RPMI7951 (cell line): Measurements from ENCODE around the gene ALAS1. TPM values are rescaled to one million over a fixed set of nuclear protein-coding genes. Genes with fewer than 3 reads are reported as not detected.
A peak's percentile ranks its signal among the peaks of the same experiment; 100 is the strongest.

ENCODE experiments used
- DNase-seq: peaks from one replicate; pipeline ENCODE4 v3.0.0-alpha.2; 2012; ENCODE audit warnings: low read depth
- total RNA-seq: library from RNA; depleted of rRNA; stranded (reverse); fragments of >200 nt; shearing (Covaris generic); gene quantifications from 2 replicates; pipeline ENCODE4 v1.2.3, GENCODE V29; 2014

The ALAS1 gene
- total RNA-seq, 1 experiment from 2014 or later: 37.6 TPM

DNA sequence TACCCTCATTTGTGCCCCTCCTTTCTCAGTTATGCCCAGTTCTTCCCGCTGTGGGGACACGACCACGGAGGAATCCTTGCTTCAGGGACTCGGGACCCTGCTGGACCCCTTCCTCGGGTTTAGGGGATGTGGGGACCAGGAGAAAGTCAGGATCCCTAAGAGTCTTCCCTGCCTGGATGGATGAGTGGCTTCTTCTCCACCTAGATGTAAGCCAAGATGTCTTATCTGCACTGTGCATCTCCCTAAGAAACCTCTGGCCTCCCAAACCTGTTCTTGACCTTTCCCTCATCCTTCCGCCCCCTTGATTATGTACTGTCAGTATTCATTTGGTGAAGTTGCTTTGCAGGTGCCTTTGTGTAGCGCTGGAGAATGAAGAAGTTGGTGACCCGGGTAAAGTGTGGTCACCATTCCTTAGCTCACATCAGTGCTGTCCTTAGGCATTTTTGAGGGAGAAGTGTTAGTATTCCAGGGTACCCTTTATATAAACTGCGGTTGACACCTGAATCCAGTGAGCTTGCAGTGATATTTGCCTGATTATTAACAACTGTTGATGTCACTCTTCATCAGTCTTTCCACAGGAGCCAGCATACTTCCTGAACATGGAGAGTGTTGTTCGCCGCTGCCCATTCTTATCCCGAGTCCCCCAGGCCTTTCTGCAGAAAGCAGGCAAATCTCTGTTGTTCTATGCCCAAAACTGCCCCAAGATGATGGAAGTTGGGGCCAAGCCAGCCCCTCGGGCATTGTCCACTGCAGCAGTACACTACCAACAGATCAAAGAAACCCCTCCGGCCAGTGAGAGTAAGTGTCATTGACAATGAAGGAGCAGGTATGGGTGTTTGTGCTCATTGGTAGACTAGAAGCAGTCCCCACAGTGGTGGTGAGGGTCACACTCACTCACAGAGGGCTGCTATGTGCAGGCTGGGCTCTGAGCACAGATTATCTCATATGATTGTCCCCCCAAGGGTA is 966 bp downstream of the ALAS1 start:
- DNase-seq: no peak

DNA sequence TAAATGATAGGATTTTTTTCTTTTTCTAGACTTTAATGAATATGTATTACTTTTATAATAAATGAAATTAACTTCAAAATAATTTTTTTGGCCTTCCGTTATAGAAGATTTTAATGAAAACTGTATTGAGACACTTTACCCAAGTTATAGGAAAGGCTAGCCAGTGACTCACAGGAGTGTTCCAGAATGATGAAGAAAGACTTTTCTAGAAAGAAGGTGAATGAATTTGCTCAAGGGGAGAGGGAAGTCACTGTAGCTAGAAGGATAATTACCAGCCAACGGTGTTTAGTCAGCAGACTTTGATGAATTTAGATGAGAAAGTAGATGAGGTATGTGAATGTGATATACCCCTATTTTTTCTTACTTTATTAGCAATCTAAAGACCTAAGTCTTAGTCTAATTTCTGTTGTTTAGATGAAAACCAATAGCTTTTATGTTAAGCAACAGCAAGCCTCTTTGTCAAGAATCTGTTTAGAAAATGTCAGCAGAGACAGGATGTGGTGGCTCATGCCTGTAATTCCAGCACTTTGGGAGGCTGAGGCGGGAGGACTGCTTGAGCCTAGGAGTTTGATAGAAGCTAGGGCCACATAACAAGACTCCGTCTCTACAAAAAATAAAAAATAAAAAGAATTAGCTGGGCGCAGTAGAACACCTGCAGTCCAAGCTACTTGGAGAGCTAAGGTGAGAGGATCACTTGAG is 3.2 kb downstream of the ALAS1 start:
- no peak for DNase-seq

DNA sequence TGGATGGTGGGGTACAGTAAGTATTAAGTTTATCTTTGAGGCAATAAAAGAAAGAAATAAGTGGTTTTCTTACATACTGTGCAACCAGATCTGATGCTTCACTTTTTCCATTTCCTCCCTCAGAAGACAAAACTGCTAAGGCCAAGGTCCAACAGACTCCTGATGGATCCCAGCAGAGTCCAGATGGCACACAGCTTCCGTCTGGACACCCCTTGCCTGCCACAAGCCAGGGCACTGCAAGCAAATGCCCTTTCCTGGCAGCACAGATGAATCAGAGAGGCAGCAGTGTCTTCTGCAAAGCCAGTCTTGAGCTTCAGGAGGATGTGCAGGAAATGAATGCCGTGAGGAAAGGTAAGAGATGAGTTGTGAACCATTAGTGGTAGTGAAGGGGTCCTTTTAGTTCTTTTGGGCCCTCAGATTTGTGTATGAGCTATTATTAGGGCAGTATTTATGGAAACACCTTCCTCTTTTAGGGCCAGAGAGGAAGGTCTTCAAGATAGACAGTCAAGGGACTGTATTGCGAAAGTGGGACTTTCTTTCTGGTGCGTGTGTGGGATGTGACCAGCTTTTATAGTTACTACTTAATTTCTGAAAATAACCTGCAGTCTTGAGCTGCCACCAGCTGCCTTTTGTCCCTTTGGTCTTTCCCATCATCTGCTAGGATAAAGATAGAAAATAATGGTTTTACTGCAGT is 4.6 kb downstream of the ALAS1 start:
- no peak for DNase-seq

DNA sequence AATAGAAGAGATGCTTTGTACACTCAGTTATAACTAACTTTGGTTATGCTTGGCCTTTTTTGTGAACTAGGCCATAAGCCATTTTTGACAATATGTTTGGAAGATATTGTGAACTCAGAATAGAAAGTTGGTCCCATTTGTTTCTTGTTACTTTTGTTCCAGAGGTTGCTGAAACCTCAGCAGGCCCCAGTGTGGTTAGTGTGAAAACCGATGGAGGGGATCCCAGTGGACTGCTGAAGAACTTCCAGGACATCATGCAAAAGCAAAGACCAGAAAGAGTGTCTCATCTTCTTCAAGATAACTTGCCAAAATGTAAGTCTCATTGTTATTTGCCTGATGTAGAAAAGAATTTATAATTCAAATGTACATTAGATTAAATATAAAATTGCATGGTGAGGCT is 5.7 kb downstream of the ALAS1 start:
- DNase-seq: no peak

DNA sequence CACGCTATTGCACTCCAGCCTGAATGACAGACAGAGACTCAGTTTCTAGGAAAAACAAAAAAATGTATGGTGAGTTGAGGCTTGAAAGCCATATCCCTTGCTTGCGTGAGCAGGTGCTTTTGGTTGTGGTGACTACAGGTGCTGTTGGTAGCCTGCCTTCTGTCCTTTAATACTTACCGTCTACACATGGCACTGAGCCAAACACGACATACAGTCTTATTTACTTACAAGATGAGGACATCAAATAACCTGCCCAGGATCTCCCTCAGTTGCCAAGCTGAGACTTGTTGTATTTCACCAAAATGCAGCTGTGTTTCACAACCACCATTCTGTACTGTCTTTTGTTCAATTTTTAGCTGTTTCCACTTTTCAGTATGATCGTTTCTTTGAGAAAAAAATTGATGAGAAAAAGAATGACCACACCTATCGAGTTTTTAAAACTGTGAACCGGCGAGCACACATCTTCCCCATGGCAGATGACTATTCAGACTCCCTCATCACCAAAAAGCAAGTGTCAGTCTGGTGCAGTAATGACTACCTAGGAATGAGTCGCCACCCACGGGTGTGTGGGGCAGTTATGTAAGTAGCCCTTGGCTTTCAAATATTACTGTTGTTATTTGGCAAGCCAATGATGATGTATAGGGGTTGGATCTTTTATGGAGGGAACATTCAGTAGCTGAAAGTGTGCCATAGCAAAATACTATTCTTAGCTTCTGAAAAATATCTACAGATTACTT is 6.5 kb downstream of the ALAS1 start:
- no peak for DNase-seq

DNA sequence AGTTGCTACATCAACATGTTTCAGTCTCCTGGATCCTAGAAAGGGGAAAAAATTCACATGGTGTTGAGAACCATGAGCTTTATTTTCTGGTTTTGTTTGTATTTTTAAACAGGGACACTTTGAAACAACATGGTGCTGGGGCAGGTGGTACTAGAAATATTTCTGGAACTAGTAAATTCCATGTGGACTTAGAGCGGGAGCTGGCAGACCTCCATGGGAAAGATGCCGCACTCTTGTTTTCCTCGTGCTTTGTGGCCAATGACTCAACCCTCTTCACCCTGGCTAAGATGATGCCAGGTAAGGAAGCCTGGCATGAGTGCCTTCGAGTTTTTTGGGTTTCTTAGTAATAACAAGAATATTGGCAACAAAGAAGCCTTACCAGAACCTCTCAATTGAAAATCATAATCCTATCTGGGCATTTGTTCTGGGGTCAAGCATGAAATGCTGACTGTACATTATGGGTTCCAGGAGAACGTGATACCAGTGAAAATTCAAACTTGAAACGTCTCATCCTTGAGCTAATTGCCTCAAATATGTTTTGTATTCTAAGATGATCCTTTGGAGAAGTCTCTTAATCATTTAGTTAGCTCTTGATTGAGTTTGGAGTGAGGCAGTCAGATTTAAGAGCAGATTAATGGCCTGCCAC is 7.9 kb downstream of the ALAS1 start:
- DNase-seq: peak; percentile 51

DNA sequence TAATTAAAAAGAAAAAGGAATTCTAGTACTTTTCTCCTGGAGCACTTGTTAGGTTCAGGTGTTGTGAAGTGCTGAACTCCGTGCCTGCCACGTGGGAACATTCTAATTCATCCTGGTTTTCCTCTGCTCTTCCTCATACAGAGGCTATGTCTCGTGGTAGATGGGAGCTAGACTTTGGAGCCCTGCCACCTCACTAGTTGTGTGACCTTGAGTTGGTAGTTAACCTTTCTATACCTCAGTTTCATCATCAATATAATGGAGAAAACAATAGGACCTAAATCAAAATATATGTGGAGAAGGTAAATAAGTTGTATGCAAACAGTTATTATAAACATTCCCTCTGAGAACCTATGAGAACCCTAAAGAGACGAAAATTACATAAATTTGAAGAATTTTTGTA is 10.6 kb downstream of the ALAS1 start:
- DNase-seq: no peak

DNA sequence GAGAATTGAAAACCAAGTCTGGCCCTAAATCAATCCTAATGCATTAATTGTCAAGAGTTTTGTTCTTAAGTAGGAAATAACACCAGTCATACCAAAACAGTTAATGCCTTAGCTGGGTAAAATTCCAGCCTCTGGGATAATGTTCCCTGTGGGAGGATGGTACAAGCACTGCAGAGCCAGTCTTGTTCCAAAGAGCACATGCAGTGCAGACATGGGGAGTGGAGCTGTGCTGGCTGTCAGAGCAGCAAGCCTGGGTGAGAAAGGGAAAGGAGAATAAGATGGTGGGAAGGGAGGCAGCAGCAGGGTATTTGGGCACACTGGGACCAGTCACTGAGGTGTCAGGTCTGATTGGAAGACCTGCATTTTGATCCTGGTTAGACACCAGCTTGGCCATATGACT is 12.1 kb downstream of the ALAS1 start:
- DNase-seq: no peak

DNA sequence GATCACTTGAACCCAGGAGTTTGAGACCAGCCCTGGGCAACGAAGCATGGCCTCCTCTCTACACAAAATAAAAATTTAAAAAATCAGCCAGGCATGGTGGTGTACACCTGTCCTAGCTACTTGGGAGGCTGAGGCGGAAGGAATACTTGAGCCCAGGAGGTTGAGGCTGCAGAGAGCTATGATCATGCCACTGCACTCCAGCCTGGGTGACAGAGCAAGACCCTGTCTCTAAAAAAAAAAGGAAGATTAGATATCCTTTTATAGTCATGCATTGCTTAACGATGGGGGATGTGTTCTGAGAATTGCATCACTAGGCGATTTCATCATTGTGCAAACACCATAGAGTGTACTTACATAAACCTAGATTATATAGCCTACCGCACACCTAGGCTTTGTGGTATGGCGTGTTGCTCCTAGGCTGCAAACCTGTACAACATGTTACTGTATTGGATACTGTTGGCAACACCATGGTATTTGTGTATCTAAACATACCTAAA is 12.6 kb downstream of the ALAS1 start:
- DNase-seq: no peak

DNA sequence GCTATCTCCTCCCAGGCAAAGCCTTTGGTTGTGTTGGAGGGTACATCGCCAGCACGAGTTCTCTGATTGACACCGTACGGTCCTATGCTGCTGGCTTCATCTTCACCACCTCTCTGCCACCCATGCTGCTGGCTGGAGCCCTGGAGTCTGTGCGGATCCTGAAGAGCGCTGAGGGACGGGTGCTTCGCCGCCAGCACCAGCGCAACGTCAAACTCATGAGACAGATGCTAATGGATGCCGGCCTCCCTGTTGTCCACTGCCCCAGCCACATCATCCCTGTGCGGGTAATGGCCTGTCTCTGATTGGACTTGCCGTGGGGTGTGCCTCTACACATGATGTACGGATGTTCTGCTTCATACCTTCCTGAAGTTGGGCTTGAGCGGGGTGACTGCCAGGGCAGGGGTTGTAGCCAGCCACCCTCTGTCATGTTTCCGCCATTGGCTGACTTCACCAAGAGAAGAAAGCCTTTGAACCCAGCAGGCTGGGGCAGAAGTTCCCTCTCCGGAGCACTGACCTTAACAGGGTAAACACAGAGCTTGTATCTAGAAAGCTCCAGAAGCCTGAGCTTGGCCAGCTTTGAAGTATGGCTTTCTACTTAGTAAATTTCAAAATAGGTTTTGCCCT is 13.4 kb downstream of the ALAS1 start:
- no peak for DNase-seq

DNA sequence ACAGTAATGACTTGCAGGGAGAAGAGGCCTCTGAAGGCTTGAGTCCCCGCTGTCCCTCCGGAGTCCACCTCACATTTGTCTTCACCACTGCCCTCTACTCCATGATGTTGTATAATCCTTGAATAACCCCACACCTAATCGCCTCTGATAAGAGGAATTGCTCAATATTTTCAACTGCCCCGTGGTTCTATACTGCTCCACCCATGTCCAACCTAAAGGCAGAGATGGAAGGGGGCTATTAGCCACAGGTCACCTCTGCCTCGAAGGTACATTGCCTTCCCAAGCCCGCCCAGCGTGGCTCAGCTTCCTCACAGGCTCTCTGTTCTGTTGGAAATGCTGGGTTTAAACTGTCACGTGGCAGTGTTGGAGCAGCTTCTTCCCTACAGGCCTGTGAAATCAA is 15.0 kb downstream of the ALAS1 start:
- DNase-seq: no peak

DNA sequence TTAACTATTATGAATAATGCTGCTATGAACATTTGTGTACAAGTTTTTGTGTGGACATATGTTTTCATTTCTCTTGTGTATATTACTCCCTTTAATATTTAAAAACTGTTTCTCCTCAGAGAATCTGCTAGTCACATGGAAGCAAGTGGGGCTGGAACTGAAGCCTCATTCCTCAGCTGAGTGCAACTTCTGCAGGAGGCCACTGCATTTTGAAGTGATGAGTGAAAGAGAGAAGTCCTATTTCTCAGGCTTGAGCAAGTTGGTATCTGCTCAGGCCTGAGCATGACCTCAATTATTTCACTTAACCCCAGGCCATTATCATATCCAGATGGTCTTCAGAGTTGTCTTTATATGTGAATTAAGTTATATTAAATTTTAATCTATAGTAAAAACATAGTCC is 15.9 kb downstream of the ALAS1 start:
- no peak for DNase-seq

DNA sequence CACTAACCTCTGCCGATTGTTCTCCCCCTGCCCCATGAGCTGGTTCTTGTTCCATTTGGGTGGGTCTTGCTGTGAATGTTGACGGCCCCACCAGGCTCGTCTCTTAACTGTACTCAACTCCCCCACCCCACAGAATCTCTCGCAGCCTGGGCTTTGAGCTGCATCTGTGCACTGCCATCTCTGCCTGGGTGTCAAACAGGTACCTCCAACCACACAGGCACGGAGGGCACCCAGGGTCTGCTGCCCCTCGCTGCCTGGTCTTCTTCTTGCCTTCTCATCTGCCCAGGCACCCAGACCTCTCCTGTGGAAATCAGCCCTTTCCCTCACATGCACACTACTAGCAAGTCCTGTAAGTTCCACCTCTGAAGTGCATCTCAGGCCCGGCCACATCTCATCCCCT is 17.4 kb downstream of the ALAS1 start:
- no peak for DNase-seq

DNA sequence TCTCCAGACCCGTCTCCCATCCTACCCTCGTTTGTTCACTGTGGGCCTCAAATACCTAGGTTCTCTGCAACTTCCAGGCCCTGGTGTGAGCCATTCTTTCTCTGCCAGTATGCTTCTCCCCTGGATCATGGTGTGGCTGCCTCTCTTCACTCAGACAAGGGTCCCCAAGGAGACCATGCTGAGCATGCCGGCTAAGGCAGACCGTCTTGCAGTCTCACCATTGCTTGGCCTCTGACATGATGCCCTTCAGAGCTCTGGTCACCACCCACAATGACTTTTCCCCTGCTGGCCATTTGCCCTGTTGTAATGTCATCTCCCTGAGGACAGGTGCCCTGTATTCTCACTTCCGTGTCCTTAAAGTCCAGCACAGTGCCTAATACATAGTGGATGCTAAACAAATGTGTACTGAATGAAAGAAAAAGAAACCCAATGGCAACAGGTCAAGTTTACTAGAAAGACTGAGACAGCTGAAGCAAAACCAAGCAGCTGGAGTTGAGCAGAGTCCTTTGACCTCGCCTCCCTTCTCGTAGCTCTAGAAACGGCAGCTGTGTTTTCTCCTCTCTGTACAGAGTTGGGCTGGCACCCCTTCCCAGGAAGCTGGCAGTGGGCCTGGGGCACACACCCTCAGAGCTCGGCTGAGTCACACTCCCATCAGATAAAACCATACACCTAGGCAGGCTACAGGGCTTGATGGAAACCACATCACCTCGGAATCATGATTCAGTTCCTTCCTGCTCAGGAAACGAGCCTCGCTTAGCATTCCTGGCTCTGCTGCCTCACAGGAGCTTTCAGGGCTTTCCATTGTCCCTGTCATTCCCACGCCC is 18.8 kb downstream of the ALAS1 start:
- peak; percentile 97 for DNase-seq

DNA sequence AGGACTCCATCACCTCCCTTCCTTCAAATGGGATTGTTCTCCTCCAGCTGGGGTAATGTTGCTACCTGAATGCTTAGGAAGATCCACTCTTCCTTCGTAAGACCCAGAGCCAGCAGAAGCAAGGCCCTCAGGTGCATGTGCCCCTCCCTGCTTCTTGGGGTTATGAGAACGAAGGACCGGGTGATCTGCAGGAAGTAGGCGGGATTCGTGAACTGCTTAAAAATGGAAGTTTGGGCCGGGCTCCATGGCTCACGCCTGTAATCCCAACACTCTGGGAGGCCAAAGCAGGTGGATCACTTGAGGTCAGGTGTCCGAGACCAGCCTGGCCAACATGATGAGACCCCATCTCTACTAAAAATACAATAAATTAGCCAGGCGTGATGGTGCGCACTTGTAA is 19.4 kb downstream of the ALAS1 start:
- DNase-seq: no peak

DNA sequence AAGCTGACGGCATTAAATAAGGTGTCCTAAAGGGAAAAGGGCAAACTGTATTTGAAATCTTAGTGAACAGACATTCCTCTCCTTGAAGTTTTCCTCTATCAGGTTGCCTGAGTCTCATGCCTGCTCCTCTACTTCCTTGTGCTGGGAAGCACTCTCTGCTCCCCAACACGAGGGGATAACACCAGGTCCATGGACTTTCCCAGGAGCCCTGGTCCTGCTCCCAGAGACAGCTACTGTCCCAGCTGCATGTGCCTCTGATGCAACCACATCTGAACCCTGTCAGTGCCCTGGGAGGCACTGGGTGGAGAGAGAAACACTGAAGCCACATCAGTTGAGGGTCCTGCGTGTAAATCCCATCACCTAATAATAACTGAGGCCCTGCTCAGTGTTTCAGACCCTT is 20.1 kb downstream of the ALAS1 start:
- DNase-seq: no peak

DNA sequence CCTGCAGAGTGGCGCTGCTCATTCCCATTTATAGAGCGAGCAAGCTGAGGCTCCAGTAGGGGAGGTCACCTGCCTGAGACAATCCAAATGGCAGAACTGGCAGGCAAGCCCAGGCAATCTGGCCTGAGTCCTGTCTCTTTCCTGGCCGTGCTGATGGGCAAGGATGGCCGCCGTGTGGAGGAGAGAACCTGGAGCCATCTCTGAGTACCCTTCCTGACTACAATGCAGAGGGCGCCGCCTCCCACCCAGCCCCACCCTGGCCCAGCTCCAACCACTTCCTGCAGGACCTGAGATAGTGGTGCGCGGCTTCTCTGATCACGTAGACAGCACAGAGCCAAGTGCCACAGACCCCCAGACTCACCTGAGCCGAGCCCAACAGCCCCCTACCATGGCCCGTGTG is 20.5 kb downstream of the ALAS1 start:
- DNase-seq: no peak

DNA sequence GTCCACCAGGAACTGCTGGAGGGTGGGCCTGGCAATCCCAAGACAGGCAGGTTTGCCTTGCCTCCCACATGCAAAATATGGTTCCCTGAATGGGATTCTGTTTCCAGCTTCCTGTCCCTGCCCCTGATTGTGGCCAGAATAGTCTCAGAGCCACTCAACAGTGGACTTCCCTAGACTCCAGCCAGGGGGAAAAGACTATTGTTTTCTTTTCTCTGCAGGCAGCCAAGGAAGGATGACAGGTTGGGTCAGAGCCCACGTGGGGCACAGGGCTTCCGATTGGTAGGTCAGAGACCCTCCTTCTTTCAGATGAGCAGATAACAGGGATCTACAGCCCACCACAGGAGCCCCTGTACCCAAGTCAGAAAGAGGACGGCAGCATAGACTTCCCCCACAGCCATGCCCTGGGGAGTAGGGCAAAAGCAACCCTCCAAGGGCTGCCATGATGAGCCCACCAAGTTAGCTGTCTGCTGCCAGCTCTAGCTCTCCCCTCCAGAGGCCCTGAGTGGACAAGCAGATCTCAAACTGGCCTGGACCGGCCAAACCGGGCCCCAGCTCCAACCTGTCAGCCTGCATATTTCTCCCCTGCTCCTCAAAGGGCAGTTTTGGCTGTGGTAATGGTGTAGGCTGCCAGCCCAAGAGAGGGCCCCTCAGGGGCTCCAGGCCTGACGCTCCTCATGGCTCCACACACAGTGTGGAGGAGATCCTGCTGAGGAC is 21.1 kb downstream of the ALAS1 start:
- no peak for DNase-seq

DNA sequence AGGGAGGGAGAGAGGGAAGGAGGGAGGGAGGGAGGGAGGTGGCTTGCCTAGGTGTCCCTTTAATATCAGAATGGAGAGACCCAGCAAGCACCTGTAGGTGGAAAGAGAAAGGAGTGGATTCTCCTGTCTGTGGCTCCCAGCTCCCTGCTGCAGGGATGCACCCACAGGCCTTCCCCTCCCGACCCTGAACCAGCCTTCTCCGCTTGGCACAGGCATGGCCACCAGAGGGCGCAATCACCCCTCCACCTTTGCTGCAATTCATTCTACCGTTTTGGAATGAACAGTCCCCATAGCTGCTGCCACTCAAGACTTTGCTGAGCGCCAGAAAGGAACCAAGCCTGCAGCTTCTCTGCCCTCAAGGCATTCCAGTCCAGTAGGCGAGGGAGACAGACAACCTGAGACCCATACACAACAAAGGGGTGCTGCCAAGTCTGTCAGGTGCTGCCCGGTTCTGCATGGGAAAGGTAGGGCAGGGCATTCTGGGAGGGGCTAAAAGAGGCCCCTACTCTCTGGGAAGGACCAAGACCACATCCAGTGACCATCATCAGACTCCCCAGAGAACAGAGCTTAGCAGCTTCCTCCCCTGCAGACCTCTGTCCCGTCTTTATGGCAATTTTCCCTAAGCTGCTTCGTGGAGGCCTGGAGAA is 22.5 kb downstream of the ALAS1 start:
- peak; percentile 74 for DNase-seq
